ENCODE results near the gene MIOX. TPM values are rescaled to one million over a fixed set of nuclear protein-coding genes. Genes with fewer than 3 reads are reported as not detected.
"Not testable (repeated sequence)": the region's sequence is repeated elsewhere in the genome, so short reads cannot be mapped to it uniquely, and the experiment has no call there.

Gene MIOX
- total RNA-seq, 1 experiment from 2014 or later, result not detected

DNA sequence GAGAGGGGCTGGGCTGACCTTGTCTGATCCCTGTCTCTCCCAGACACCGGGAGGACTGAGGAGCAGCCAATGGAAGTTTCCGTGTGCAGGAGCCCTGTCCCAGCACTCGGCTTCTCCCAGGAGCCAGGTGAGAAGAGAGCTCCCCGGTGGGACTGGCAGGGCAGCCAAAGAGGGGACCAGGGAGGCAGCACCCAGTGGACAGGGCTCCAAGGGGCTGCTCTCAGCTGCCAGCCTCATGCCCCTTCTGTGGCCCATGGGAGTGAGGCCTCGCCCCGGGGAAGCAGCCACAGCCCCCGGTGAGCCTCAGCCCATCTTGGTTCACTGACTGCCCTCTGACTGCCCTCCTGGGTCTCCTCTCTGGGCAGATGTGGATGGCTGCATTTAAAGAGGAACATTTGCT, 31.9 kb downstream of the MIOX start:
- no peaks in the 10 kb centered on the region for H3K4me1 ChIP-seq
- no peaks in the 10 kb centered on the region for H3K4me1 Mint-ChIP-seq (ENCODE audit: low read depth, unreplicated experiment)
- ChIA-PET POLR2A (no interaction called here), CTCF (no interaction called here)
- H3K9me3 Mint-ChIP-seq (ENCODE audit: unreplicated experiment), result no peaks in the 10 kb centered on the region
- H3K9me3 ChIP-seq, result no peaks in the 10 kb centered on the region
- intact Hi-C loops (cut with micrococcal nuclease; ENCODE audit: unreplicated experiment), result no loop called here
- H3K27me3 Mint-ChIP-seq (ENCODE audit: insufficient read depth, unreplicated experiment), result no peaks in the 10 kb centered on the region
- H3K27ac Mint-ChIP-seq (ENCODE audit: unreplicated experiment), result no peak overlapping the region
- TF ChIP-seq, protein P1, sequence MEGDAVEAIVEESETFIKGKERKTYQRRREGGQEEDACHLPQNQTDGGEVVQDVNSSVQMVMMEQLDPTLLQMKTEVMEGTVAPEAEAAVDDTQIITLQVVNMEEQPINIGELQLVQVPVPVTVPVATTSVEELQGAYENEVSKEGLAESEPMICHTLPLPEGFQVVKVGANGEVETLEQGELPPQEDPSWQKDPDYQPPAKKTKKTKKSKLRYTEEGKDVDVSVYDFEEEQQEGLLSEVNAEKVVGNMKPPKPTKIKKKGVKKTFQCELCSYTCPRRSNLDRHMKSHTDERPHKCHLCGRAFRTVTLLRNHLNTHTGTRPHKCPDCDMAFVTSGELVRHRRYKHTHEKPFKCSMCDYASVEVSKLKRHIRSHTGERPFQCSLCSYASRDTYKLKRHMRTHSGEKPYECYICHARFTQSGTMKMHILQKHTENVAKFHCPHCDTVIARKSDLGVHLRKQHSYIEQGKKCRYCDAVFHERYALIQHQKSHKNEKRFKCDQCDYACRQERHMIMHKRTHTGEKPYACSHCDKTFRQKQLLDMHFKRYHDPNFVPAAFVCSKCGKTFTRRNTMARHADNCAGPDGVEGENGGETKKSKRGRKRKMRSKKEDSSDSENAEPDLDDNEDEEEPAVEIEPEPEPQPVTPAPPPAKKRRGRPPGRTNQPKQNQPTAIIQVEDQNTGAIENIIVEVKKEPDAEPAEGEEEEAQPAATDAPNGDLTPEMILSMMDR (IDR thresholded peaks at IDR 0.05; ENCODE audit: insufficient read depth in 1 of 2, low read depth in 1 of 2, low read length in 1 of 2, severe bottlenecking in 1 of 2, unreplicated experiment in 1 of 2), result no peak
- DNase-seq, result no peak
- H3K27me3 ChIP-seq (replicated peaks; ENCODE audit: control insufficient read depth, insufficient read depth, low read length), result no peaks in the 10 kb centered on the region
- no TSS peak for BruUV-seq (replicated peaks)
- no peak overlapping the region for H3K4me3 Mint-ChIP-seq (ENCODE audit: unreplicated experiment)
- peaks cover 51% of the 10 kb centered on the region for H3K36me3 Mint-ChIP-seq (ENCODE audit: insufficient read depth, unreplicated experiment)
- no peak overlapping the region for H3K4me3 ChIP-seq (ENCODE audit: low read depth, low read length)
- H3K36me3 ChIP-seq (ENCODE audit: control insufficient read depth, insufficient read depth, low read length), result peaks cover 2% of the 10 kb centered on the region; the same call in 1 of the 2 replicates

DNA sequence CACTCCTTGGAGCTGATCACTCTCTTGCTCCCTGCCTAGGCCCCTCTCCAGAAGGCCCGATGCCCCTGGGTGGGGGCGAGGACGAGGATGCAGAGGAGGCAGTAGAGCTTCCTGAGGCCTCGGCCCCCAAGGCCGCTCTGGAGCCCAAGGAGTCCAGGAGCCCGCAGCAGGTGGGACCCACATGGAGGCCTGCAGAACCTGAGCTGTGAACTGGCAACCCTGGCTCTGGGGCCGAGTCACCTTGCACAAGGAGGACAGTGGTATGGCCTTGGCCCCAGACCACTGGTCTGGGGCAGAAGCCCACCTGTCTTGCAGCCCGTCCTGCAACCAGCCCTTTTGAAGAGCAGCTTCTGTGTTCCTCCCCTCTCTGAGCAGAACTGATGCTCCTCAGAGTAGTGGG, 32.5 kb downstream of the MIOX start:
- Histone ChIP-seq H3K4me3 (ENCODE audit: low read depth, low read length) (no peak overlapping the region), H3K27me3 (replicated peaks; ENCODE audit: control insufficient read depth, insufficient read depth, low read length) (no peaks in the 10 kb centered on the region), H3K9me3 (no peaks in the 10 kb centered on the region), H3K4me1 (peaks cover 5% of the 10 kb centered on the region; the same call in 1 of the 2 replicates), H3K36me3 (ENCODE audit: control insufficient read depth, insufficient read depth, low read length) (peaks cover 2% of the 10 kb centered on the region; the same call in 1 of the 2 replicates)
- TF ChIP-seq, protein P1 (IDR thresholded peaks at IDR 0.05; ENCODE audit: insufficient read depth in 1 of 2, low read depth in 1 of 2, low read length in 1 of 2, severe bottlenecking in 1 of 2, unreplicated experiment in 1 of 2), result no peak
- H3K27me3 Mint-ChIP-seq (ENCODE audit: insufficient read depth, unreplicated experiment), result no peaks in the 10 kb centered on the region
- BruUV-seq (replicated peaks), result no TSS peak
- ChIA-PET POLR2A (no interaction called here), CTCF (interaction anchor here (0.6 kb wide), 1 partner anchor 153 kb away, joined by 3 read pairs; no protein-coding TSS in a partner anchor)
- H3K27ac Mint-ChIP-seq (ENCODE audit: unreplicated experiment), result no peak overlapping the region
- no peaks in the 10 kb centered on the region for H3K4me1 Mint-ChIP-seq (ENCODE audit: low read depth, unreplicated experiment)
- H3K4me3 Mint-ChIP-seq (ENCODE audit: unreplicated experiment), result no peak overlapping the region
- DNase-seq, result no peak
- intact Hi-C loops (cut with micrococcal nuclease; ENCODE audit: unreplicated experiment), result no loop called here
- no peaks in the 10 kb centered on the region for H3K9me3 Mint-ChIP-seq (ENCODE audit: unreplicated experiment)
- peaks cover 47% of the 10 kb centered on the region for H3K36me3 Mint-ChIP-seq (ENCODE audit: insufficient read depth, unreplicated experiment)

DNA sequence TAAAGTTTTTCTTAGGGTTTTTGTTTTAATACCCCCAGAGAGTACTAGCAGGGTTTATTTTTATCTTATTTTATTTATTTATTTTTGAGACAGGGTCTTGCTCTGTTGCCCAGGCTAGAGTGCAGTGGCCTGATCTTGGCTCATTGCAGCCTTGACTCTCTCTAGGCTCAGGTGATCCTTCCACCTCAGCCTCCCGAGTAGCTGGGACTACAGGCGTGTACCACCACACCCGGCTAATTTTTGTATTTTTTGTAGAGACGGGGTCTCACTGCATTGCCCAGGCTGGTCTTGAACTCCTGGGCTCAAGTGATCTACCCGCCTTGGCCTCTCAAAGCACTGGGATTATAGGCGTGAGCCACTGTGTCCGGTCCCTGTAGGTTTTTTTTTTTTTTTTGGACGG, 33.5 kb downstream of the MIOX start:
- peaks cover 53% of the 10 kb centered on the region for H3K36me3 Mint-ChIP-seq (ENCODE audit: insufficient read depth, unreplicated experiment)
- DNase-seq; H3K4me3 ChIP-seq (ENCODE audit: low read depth, low read length); POLR2A ChIA-PET; H3K9me3 Mint-ChIP-seq (ENCODE audit: unreplicated experiment); H3K9me3 ChIP-seq; H3K27me3 Mint-ChIP-seq (ENCODE audit: insufficient read depth, unreplicated experiment); H3K4me1 Mint-ChIP-seq (ENCODE audit: low read depth, unreplicated experiment); H3K36me3 ChIP-seq (ENCODE audit: control insufficient read depth, insufficient read depth, low read length); H3K4me3 Mint-ChIP-seq (ENCODE audit: unreplicated experiment); intact Hi-C loops (cut with micrococcal nuclease; ENCODE audit: unreplicated experiment); BruUV-seq (replicated peaks); H3K4me1 ChIP-seq; H3K27ac Mint-ChIP-seq (ENCODE audit: unreplicated experiment); CTCF ChIA-PET; H3K27me3 ChIP-seq (replicated peaks; ENCODE audit: control insufficient read depth, insufficient read depth, low read length): not testable (repeated sequence)

Measured in Caco-2 (cell line).